ENCODE measurements around the gene EFNB1. TPM values are rescaled to one million over a fixed set of nuclear protein-coding genes. Genes with fewer than 3 reads are reported as not detected.

Gene EFNB1
- total RNA-seq, 4 donors from 2014 or later = 19.0 to 77.6 (median 55.3) TPM

GRCh38 chrX:68824565-68825125 lies 4.2 kb upstream of the EFNB1 start:
- Histone ChIP-seq H3K27ac (no peak overlapping the region), H3K4me3 (no peak overlapping the region), H3K4me1 (no peaks in the 10 kb centered on the region), H3K36me3 (no peaks in the 10 kb centered on the region), H3K27me3 (no peaks in the 10 kb centered on the region), H3K9me3 (no peaks in the 10 kb centered on the region)
- TF ChIP-seq POLR2A (IDR thresholded peaks at IDR 0.05) = no peak
- TF ChIP-seq, protein P1, sequence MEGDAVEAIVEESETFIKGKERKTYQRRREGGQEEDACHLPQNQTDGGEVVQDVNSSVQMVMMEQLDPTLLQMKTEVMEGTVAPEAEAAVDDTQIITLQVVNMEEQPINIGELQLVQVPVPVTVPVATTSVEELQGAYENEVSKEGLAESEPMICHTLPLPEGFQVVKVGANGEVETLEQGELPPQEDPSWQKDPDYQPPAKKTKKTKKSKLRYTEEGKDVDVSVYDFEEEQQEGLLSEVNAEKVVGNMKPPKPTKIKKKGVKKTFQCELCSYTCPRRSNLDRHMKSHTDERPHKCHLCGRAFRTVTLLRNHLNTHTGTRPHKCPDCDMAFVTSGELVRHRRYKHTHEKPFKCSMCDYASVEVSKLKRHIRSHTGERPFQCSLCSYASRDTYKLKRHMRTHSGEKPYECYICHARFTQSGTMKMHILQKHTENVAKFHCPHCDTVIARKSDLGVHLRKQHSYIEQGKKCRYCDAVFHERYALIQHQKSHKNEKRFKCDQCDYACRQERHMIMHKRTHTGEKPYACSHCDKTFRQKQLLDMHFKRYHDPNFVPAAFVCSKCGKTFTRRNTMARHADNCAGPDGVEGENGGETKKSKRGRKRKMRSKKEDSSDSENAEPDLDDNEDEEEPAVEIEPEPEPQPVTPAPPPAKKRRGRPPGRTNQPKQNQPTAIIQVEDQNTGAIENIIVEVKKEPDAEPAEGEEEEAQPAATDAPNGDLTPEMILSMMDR (IDR thresholded peaks at IDR 0.05) = no peak
- DNase-seq = no peak

DNA sequence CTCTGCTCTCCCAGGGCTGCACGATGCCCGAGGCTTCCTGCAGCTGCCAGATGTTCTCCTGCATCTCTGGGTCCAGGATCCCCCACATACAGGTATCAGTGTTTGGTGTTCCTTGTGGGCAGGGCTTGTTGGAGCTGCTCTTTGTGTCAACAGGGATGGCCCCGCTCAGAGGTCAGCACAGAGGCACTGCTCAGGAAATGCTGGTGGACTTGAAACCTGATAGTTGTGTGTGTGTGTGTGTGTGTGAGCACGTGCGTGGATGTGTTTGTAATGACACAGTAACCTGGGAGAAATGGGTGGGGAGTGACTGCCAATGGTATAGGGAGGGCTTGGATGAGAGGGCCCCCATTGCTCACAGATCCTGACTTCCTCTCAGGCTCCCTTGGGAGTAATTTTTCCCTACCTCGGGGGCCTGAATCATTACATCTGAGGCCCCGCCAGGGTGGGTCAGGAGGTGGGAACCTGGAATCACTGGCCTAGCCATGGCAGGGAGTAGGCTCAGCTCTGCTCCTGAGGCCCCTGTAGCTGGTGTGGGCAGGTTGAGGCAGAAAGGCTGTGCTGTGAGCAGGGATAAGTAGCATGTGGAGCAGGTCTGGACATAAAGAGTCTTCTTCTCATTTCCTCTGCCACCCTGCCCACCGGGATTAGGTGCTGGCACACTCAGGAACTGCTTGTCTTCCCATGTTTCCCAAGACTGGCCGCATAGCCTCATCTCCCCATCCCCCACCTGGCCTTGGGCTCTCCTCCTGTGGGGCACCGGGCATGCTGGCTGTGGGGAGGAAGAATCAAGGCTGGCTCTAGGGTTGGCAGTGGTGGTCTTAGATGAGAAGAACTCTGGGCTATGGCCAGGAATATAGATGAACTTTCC lies 2.5 kb upstream of the EFNB1 start:
- Histone ChIP-seq H3K27me3 (no peaks in the 10 kb centered on the region), H3K9me3 (no peaks in the 10 kb centered on the region), H3K36me3 (no peaks in the 10 kb centered on the region), H3K4me1 (no peaks in the 10 kb centered on the region), H3K4me3 (no peak overlapping the region), H3K27ac (no peak overlapping the region)
- no peak for TF ChIP-seq POLR2A (IDR thresholded peaks at IDR 0.05)
- TF ChIP-seq, protein P1 (IDR thresholded peaks at IDR 0.05) = no peak
- no peak for DNase-seq

DNA sequence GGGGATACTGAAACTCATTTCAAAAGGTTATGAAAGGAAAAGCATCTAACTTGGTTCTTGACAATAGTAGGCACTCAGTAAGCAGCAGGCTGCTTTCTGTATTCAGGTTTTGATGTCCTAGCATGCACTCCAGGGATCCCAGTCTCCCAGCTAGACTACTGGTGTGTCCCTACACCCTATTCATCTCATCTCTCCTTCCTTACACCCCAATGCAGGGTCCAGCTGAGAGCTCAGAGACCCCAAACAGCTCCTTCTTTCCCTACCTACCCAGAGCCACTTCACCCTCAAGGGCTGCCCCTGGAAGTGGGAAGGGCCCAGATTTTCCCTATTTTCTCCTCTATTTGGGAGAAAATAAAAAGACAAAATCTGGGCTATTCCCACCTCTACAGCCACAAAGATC lies 1.6 kb upstream of the EFNB1 start:
- no peaks in the 10 kb centered on the region for H3K36me3 ChIP-seq
- H3K4me1 ChIP-seq = no peaks in the 10 kb centered on the region
- no peak for DNase-seq
- H3K9me3 ChIP-seq = no peaks in the 10 kb centered on the region
- H3K4me3 ChIP-seq = no peak overlapping the region
- no peak overlapping the region for H3K27ac ChIP-seq
- no peaks in the 10 kb centered on the region for H3K27me3 ChIP-seq
- TF ChIP-seq POLR2A (IDR thresholded peaks at IDR 0.05) = no peak

- no peaks in the 10 kb centered on the region for H3K9me3 ChIP-seq
- DNase-seq = peak; percentile 76 to 92 (median 83)
- no peaks in the 10 kb centered on the region for H3K36me3 ChIP-seq
- H3K27me3 ChIP-seq = no peaks in the 10 kb centered on the region
- peak overlapping the region; percentile 58 to 89 (median 74) for H3K4me3 ChIP-seq
- TF ChIP-seq, protein P1 (IDR thresholded peaks at IDR 0.05) = peak; percentile 63 to 90 (median 83)
- peak in 1 of 2 donors; percentile 15 for TF ChIP-seq POLR2A (IDR thresholded peaks at IDR 0.05)
- H3K4me1 ChIP-seq = peaks cover 0 to 7% (median 0%) of the 10 kb centered on the region in 4 donors
- peak overlapping the region; percentile 43 to 91 (median 80) for H3K27ac ChIP-seq
These were observed 785 bp upstream of the EFNB1 start for GRCh38 chrX:68827848-68828624.

- Histone ChIP-seq H3K27me3 (no peaks in the 10 kb centered on the region), H3K4me3 (peak overlapping the region; percentile 58 to 89 (median 74)), H3K4me1 (peaks cover 0 to 19% (median 0%) of the 10 kb centered on the region in 4 donors), H3K27ac (peak overlapping the region; percentile 70 to 91 (median 86)), H3K36me3 (no peaks in the 10 kb centered on the region), H3K9me3 (no peaks in the 10 kb centered on the region)
- TF ChIP-seq, protein P1 (IDR thresholded peaks at IDR 0.05) = no peak
- TF ChIP-seq POLR2A (IDR thresholded peaks at IDR 0.05) = no peak
- peak; percentile 14 to 64 (median 46) for DNase-seq
These were observed 979 bp downstream of the EFNB1 start for GRCh38 chrX:68829582-68830418.
